PC-3 (cell line): Measurements from ENCODE around the gene TCEA2.

ENCODE experiments used
- CTCF ChIP-seq: fragments of 300-600 bp; sonication (generic); conservative IDR thresholded peaks from 2 replicates; pipeline ENCODE4 v1.5.1; 2017; ENCODE audit warnings: antibody characterized with exemption, low read depth, mild to moderate bottlenecking, low read length
- EZH2 ChIP-seq: fragments of 300-600 bp; sonication (generic); IDR thresholded peaks from one replicate; pipeline ENCODE4 v1.6.1; 2017; ENCODE audit warnings: antibody characterized with exemption, mild to moderate bottlenecking, low read length; ENCODE audit not compliant: unreplicated experiment
- EZH2phosphoT487 ChIP-seq: fragments of 300-600 bp; sonication (generic); IDR thresholded peaks from 2 replicates; pipeline ENCODE4 v1.6.1; 2018; ENCODE audit warnings: mild to moderate bottlenecking, antibody characterized with exemption, low read length, borderline replicate concordance

GRCh38 chr20:64052326-64052722 lies 10.7 kb upstream of the TCEA2 start:
- TF ChIP-seq CTCF = no peak
- TF ChIP-seq EZH2 = no peak
- TF ChIP-seq EZH2phosphoT487 = no peak
